ENCODE measurements around the gene EAF1.
"Not testable (repeated sequence)": the region's sequence is repeated elsewhere in the genome, so short reads cannot be mapped to it uniquely, and the experiment has no call there.

Gene EAF1

DNA sequence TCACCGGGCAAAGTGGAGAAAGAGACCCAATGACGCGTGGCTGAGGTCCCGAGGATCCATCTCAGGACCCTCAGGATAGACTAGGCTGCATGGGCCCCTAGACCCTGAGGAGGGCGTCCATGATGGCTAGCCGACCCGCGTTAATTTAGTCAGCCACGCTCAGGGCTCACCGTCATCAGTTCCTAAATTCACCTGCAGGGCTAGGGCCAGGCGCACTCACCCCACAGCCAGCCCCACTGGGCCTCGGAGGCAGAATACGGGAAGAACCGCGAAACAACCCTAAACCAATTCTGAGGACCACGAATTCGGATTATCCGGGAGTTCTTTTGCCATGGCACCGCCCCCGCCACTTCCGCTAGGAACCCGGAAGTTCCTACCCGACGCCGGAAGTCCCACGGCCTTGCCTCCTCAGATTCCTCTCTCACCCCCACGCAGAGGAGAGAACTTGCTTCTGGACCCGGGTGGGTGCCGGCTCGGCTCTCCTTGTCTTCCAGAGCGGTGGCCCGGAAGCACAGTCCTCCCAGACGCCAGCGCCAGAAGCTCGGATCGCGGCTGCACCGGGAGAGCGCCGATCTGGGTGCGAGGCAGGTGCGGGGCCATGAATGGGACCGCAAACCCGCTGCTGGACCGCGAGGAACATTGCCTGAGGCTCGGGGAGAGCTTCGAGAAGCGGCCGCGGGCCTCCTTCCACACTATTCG, at the start of gene EAF1, which contains the start of gene METTL6:
TSS of gene EAF1 (plus strand) at position 417 of the 699 bp plus-strand sequence. CDS start at position 599, 182 bp downstream.
TSS of gene METTL6 (minus strand) at position 363 of the 699 bp plus-strand sequence. CDS start 1,033 bp downstream, outside the sequence.
- DNase-seq (ENCODE audit: low read depth): peak; percentile 79

DNA sequence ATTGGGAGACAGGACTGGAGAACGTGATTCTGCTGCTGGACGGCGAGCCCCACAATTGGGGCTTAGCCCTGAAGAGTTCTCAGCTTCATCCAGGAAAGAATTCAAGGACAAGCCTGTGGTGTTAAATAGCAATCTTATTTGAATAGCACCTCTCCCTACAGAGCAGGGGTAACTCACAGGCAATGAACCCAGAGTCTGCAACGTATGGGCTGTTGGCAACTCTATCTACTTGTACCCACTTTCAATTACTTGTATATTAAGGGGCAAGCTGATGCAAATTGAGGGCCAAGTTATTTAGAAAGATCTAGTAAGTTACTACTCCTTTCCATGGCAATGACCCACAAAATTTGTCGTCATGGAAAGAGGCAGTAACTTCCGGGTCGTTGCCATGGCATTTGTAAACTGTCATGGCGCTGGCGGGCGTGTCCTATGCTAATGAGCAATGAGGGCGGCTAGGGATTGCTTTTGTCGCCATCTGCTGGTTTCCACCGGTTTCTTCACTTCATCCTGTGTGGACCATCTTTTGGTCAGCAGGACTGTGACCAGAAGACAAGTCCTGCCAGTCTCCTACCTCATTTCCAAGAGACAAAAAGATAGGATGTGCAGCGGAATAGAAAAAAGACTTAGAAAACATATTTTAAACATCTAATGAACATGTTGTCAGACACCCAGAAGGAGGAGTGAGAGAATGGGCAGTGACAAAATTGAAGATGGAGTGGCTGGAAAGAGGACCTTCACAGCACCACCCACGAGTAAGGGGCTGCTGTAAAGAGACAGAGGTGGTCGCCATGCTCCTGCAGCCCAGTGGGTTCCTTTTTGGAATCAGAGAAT, 49.2 kb upstream of the EAF1 start:
- DNase-seq (ENCODE audit: low read depth): peak; percentile 90

DNA sequence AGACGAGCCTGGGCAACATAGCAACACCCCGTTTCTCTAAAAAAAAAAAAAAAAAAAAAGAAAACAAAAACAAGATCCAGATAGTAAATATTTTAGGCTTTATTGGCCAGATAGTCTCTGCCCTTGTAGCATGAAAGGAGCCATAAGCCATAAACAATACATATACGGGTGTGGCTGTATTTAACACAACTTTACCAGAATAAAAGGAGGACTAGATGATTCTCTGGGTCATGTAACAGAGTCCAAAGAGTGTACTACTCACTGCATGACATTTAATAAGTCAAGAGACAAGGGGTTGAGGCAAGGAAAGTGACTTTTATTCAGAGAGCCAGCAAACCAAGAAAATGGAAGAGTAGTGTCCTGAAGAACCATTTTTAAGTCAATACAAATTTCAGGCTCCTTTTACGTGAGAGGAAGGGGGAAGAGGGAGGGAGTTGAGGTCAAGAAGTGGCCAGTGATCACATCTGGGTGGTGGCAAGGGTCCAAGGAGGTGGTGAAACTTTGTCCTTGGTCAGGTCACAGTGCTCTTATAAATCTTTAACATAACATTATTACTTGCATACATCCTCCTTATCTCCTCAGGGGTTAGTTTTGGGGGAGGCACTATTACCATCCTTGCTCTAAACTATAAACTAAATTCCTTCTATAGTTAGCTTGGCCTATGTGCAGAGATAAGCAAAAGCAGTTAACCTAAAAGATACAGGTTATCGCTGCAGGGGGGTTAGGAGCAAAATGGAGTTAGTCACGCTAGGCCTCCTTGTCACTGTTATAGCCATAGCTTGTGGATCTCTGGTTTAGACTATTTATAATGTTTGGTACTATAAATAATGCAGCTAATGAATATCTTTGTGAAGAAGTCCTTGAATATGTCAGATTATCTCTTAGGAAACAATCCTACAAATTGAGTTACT, 46.2 kb upstream of the EAF1 start:
- no peak for DNase-seq (ENCODE audit: low read depth)

- no peak for DNase-seq (ENCODE audit: low read depth)
Observed at GRCh38 chr3:15382405-15382923, 44.9 kb upstream of the EAF1 start.

DNA sequence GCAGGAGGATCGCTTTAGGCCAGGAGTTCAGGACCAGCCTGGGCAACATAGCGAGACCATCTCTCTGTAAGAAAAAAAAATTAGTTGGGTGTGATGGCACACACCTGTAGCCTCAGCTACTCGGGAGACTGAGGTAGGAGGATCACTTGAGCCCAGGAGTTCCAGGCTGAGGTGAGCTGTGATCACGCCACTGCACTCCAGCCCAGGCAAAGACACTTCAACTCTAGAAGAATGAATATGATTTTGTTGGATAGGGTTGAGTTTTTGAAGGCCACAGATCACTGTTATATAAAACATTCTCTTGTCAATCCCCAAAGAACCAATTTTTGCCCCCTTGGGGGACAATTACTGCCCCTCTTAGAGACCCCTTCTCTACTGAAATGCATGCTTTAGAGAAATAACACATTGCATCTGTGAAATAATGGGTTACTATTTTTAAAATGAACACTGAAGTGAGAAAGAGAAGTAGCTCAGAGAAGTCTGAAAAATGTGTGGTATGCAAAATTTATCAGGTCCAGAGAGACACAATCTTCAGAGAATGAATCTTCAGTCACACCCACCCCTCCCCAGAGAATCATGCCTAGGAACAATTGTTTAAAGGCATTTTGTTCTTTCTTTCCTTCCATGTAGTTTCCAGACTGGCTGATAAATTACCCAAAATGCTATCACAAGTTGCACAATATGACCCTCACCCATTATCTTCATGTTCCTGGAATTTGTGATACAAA, 42.7 kb upstream of the EAF1 start:
- no peak for DNase-seq (ENCODE audit: low read depth)

GRCh38 chr3:15385238-15385695, 42.1 kb upstream of the EAF1 start:
- not testable (repeated sequence) for DNase-seq (ENCODE audit: low read depth)

DNA sequence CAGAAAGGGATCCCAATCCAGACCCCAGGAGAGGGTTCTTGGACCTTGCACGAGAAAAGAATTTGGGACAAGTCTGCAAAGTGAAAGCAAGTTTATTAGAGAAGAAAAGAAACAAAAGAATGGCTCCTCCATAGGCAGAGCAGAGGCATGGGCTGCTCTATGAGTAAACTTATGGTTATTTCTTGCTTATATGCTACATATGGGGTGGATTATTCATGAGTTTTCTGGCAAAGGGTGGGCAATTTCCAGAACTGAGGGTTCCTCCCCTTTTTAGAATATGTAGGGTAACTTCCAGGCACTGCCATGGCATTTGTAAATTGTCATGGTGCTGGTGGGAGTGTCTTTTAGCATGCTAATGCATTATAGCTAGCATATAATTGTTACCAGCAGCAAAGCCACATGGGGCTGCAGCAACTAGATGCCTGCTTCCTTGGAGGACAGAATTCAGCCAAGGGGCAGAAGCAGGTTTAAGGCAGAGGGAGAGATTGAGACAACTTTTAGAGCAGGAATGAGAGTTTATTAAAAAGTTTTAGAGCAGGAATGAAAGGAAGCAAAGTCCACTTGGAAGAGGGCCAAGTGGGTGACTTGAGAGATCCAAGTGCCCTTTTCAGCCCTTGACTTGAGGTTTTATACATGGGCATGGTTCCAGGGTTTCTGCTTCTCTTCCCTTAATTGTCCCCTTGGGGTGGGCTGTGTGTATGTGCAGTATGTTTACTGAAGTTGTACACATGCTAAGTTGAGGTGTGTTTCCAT, 41.3 kb upstream of the EAF1 start:
- no peak for DNase-seq (ENCODE audit: low read depth)

- not testable (repeated sequence) for DNase-seq (ENCODE audit: low read depth)
Observed at GRCh38 chr3:15386654-15386955, 40.8 kb upstream of the EAF1 start.

GRCh38 chr3:15387171-15387581, 40.2 kb upstream of the EAF1 start:
- peak; percentile 12 for DNase-seq (ENCODE audit: low read depth)

DNA sequence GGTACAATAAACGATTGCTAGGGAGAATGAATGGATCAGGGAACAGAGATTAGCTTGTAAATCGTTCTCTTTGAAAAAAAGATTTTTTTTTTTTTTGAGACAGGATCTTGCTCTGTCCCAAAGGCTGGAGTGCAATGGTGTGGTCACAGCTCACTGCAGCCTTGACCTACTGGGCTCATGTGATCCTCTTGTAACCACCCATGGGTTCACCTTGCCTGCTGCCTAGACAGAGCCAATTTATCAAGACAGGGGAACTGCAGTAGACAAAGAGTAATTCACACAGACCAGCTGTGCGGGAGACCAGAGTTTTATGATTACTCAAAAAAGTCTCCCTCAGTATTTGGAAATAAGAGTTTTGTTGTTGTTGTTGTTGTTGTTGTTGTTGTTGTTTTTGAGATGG, 39.7 kb upstream of the EAF1 start:
- no peak for DNase-seq (ENCODE audit: low read depth)

DNA sequence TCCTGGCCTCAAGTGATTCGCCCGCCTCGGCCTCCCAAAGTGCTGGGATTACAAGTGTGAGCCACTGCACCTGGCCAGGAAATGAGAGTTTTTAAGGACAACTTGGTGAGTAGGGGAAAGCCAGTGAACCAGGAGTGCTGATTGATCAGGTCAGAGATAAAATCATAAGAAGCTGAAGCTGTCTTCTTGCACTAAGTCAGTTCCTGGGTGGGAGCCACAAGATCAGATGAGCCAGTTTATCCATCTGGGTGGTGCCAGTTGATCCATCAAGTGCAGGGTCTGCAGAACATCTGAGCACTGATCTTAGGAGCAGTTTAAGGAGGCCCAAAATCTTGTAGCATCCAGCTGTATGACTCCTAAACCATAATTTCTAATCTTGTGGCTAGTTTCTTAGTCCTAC, 39.1 kb upstream of the EAF1 start:
- not testable (repeated sequence) for DNase-seq (ENCODE audit: low read depth)

- DNase-seq (ENCODE audit: low read depth): no peak
Observed at GRCh38 chr3:15390460-15390859, 36.9 kb upstream of the EAF1 start.

GRCh38 chr3:15391007-15391406, 36.4 kb upstream of the EAF1 start:
- no peak for DNase-seq (ENCODE audit: low read depth)

GRCh38 chr3:15393252-15393651, 34.1 kb upstream of the EAF1 start:
- DNase-seq (ENCODE audit: low read depth): not testable (repeated sequence)

DNA sequence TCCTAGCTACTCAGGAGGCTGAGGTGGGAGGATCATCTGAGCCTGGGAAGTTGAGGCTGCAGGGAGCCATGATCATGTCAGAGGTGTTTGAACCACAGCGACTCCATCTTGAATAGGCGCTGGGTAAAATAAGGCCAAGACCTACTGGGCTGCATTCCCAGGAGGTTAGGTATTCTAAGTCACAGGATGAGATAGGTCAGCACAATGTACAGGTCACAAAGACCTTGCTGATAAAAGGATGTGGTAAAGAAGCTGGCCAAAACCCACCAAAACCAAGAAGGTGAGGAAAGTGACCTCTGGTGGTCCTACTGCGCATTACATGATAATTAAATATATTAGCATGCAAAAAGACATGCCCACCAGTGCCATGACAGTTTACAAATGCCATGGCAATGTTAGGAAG, 28.7 kb upstream of the EAF1 start:
- peak; percentile 16 for DNase-seq (ENCODE audit: low read depth)

DNA sequence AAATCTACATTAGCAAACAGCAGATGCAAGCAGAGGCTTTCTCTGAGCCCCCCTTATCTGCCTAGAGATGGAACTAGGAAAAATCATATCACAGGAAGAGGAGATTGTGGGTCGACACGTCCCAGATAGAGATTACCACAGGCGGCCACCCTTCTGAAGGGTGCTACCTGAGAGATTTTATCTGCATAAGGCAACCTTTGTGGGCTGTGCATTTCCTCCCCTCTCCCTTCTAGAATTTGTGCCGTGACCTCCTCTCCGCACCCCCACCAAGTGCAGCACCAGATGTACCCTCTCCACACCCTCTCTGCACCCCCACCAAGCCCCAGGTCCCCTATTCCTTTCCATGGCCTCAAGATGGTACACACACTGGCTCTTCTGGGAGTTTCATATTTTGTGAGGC, 27.4 kb upstream of the EAF1 start:
- no peak for DNase-seq (ENCODE audit: low read depth)

DNA sequence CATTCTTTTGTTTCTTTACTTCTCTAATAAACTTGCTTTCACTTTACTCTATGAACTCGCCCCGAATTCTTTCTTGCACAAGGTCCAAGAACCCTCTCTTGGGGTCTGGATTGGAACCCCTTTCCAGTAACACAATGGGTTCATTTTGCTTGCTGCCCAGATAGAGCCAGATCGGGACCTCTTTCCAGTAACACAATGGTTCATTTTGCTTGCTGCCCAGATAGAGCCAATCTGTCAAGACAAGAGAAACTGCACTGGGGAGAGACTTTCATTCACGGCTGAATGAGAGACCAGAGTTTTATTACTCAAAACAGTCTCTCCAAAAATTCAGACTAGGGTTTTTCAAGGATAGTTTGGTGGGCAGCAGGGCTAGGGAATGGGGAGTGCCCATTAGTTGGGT, 25.5 kb upstream of the EAF1 start:
- no peak for DNase-seq (ENCODE audit: low read depth)

- DNase-seq (ENCODE audit: low read depth): no peak
Observed at GRCh38 chr3:15403495-15403894, 23.9 kb upstream of the EAF1 start.

- DNase-seq (ENCODE audit: low read depth): no peak
Observed at GRCh38 chr3:15403965-15404364, 23.4 kb upstream of the EAF1 start.

DNA sequence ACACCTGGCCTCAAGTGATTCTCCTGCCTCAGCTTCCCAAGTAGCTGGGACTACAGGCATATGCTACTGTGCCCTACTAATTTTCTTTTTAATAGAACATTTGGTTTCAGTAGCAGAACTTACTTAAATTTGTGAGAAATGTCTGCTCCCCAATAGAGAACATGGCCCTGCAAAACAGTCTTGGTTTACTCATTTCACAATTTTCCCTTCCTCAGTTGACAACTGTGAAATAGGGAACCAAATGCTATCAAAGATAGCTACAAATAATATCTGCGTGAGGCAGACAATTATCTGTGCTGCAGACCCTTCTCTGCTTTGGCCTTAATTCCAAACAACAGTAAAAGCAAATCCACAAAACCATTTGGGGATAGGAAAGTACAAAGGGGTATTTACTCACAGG, 22.6 kb upstream of the EAF1 start:
- DNase-seq (ENCODE audit: low read depth): no peak

Measured in amniotic epithelial cell (primary cell).